Natural killer cell (primary cell): ENCODE data around the gene MMP24OS. TPM values are rescaled to one million over a fixed set of nuclear protein-coding genes. Genes with fewer than 3 reads are reported as not detected.
A peak's percentile ranks its signal among the peaks of the same experiment; 100 is the strongest.

Experiments
- ATAC-seq, 3 donors: fragments of 150-1000 bp in 2 of 3; fragments of 200-7000 bp in 1 of 3; cut with Tn5 transposase; 1 replicate in 1 of 3; 2 replicates in 2 of 3; pipeline ENCODE4 v1.10.0; 2021; ENCODE audit warnings: mild to moderate bottlenecking in 2 of 3, moderate library complexity in 2 of 3
- DNase-seq, 2 donors: peaks; one replicate each; pipeline versions ENCODE4 v3.0.0 to v3.0.0-alpha.2; 2013 to 2021; ENCODE audit warnings: mixed read lengths in 1 of 2
- H3K27ac ChIP-seq: one replicate; pipeline ENCODE4 v1.5.1; 2013; ENCODE audit warnings: mild to moderate bottlenecking, low read length
- H3K27me3 ChIP-seq: one replicate; pipeline ENCODE4 v1.6.1; 2013; ENCODE audit warnings: low read length; ENCODE audit not compliant: control insufficient read depth, insufficient read depth
- H3K36me3 ChIP-seq: one replicate; pipeline ENCODE4 v1.6.1; 2013; ENCODE audit warnings: low read length; ENCODE audit not compliant: control insufficient read depth, insufficient read depth
- H3K4me1 ChIP-seq: one replicate; pipeline ENCODE4 v1.6.1; 2013; ENCODE audit warnings: low read length; ENCODE audit not compliant: control insufficient read depth, insufficient read depth
- H3K4me3 ChIP-seq: one replicate; pipeline ENCODE4 v1.5.1; 2013; ENCODE audit warnings: low read length
- H3K9me3 ChIP-seq: one replicate; pipeline ENCODE4 v1.6.1; 2013; ENCODE audit warnings: low read length; ENCODE audit not compliant: control insufficient read depth, insufficient read depth
- H3K27ac Mint-ChIP-seq, 2 donors: one replicate each; pipeline ENCODE4 v1.8.0; 2022; ENCODE audit warnings: mild to moderate bottlenecking in 2 of 2, mixed read lengths in 2 of 2, moderate library complexity in 1 of 2
- H3K27me3 Mint-ChIP-seq, 2 donors: one replicate each; pipeline ENCODE4 v1.8.0; 2022; ENCODE audit warnings: low read depth in 2 of 2, mixed read lengths in 2 of 2
- H3K36me3 Mint-ChIP-seq: one replicate; pipeline ENCODE4 v1.8.0; 2022; ENCODE audit warnings: mixed read lengths
- H3K4me1 Mint-ChIP-seq, 2 donors: one replicate each; pipeline ENCODE4 v1.8.0; 2022; ENCODE audit warnings: mixed read lengths in 2 of 2
- H3K4me3 Mint-ChIP-seq: one replicate; pipeline ENCODE4 v1.8.0; 2022; ENCODE audit warnings: mild to moderate bottlenecking, moderate library complexity, mixed read lengths
- H3K9me3 Mint-ChIP-seq, 2 donors: one replicate each; pipeline ENCODE4 v1.8.0; 2022; ENCODE audit warnings: mixed read lengths in 2 of 2
- WGBS: methylation state at CpG from one replicate; pipeline ENCODE4 v1.1.7; 2013; ENCODE audit warnings: missing lambda C conversion rate; ENCODE audit not compliant: insufficient coverage; 5-methylcytosine and 5-hydroxymethylcytosine counted together
- intact Hi-C: fragments of 100-400 bp; cut with micrococcal nuclease; formaldehyde crosslinking; loops from one replicate; pipeline ENCODE4 v1.14.2; 2022
- total RNA-seq, 4 donors: library from RNA; stranded (reverse); fragments of 120-200 nt in 1 of 4; gene quantifications; one replicate each; pipeline versions ENCODE4 v1.2.3 to v1.2.4, GENCODE V29; 2013 to 2022
- TF ChIP-seq, protein P1 (sequence below): fragments of 200-600 bp; IDR thresholded peaks from one replicate; pipeline ENCODE4 v1.8.0; 2022; ENCODE audit warnings: antibody characterized with exemption

MMP24OS gene
- total RNA-seq, 3 donors from 2014 or later (not counting 1 experiment from before 2014, with no cell fraction given): 76.5 to 92.7 (median 86.6) TPM

DNA sequence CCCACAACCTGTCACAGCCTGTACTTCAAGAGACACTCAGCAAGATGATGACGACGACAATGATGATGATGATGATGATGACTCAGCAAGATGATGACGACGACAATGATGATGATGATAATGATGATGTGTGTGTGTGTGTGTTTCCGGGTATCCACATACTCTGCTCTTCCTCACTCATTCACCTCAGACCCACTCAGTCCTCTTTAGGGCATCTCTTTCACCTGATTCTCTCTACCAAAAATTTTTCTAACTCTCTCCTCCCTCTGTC, 7.8 kb upstream of the MMP24OS start:
- Histone ChIP-seq H3K4me1 (peaks cover 21% of the 10 kb centered on the region), H3K36me3 (peaks cover 4% of the 10 kb centered on the region), H3K27ac (no peak overlapping the region), H3K4me3 (no peak overlapping the region), H3K27me3 (no peaks in the 10 kb centered on the region), H3K9me3 (no peaks in the 10 kb centered on the region)
- ATAC-seq (no peak), DNase-seq (peak in 1 of 2 donors; percentile 39)
- H3K9me3 Mint-ChIP-seq: no peaks in the 10 kb centered on the region
- TF ChIP-seq, protein P1, sequence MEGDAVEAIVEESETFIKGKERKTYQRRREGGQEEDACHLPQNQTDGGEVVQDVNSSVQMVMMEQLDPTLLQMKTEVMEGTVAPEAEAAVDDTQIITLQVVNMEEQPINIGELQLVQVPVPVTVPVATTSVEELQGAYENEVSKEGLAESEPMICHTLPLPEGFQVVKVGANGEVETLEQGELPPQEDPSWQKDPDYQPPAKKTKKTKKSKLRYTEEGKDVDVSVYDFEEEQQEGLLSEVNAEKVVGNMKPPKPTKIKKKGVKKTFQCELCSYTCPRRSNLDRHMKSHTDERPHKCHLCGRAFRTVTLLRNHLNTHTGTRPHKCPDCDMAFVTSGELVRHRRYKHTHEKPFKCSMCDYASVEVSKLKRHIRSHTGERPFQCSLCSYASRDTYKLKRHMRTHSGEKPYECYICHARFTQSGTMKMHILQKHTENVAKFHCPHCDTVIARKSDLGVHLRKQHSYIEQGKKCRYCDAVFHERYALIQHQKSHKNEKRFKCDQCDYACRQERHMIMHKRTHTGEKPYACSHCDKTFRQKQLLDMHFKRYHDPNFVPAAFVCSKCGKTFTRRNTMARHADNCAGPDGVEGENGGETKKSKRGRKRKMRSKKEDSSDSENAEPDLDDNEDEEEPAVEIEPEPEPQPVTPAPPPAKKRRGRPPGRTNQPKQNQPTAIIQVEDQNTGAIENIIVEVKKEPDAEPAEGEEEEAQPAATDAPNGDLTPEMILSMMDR: no peak
- H3K36me3 Mint-ChIP-seq: no peaks in the 10 kb centered on the region
- H3K27ac Mint-ChIP-seq: peak overlapping the region; percentile 6 to 90
- peaks cover 9 to 21% of the 10 kb centered on the region in 2 donors for H3K4me1 Mint-ChIP-seq
- H3K4me3 Mint-ChIP-seq: peak overlapping the region; percentile 59
- 93% methylated on average over 3 of the region's 5 CpGs for WGBS
- intact Hi-C loops: no loop called here
- peaks cover 0 to 2% of the 10 kb centered on the region in 2 donors for H3K27me3 Mint-ChIP-seq

DNA sequence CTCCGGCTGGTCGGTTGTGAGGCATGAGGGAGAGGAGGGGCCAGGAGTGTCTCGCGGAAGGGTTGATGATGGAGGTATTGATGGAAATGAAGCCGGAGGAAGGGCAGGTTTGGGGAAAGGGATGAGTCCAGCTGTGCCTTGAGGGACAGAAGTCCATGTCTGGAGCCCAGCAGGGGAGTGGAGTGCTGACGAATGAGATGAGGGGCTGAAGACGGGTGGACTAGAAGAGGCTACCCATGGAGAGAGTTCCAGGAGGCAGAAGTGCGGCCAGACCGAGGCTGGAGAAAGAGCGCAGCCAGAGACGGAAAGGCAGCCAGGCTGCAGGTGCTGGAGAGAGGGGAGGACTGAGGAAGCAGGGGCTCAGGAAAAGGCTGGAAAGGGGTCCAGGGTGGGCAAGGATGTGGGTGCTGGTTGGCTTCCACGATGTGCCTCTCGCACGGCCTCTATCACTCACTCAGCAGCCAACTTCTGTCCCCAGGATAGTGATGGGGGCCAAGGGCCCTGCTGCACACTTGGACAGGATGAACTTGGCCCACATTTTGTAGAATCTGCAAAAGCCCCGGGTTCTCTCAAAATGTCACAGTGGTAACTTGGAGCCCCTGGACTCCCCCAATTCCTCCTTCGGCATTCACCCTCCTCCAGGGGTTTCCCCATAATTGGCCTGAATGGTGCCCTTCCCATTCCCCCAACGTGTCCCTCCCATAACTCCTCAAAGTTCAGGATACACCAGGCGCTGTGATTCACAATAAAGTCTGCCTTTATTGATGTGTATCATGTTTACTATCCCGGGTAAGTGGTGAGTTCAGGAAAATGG, 7.3 kb upstream of the MMP24OS start:
- 69% methylated on average over 19 of the region's 19 CpGs for WGBS
- H3K36me3 ChIP-seq: peaks cover 8% of the 10 kb centered on the region
- Mint-ChIP-seq H3K27me3 (peaks cover 0 to 2% of the 10 kb centered on the region in 2 donors), H3K4me3 (peak overlapping the region; percentile 96), H3K9me3 (no peaks in the 10 kb centered on the region), H3K4me1 (peaks cover 9 to 24% of the 10 kb centered on the region in 2 donors), H3K27ac (peak overlapping the region; percentile 90), H3K36me3 (no peaks in the 10 kb centered on the region)
- H3K9me3 ChIP-seq: no peaks in the 10 kb centered on the region
- peaks cover 21% of the 10 kb centered on the region for H3K4me1 ChIP-seq
- intact Hi-C loops: no loop called here
- H3K4me3 ChIP-seq: peak overlapping the region; percentile 81
- no peak for DNase-seq
- H3K27me3 ChIP-seq: no peaks in the 10 kb centered on the region
- no peak for ATAC-seq
- peak overlapping the region; percentile 67 for H3K27ac ChIP-seq
- TF ChIP-seq, protein P1: no peak

DNA sequence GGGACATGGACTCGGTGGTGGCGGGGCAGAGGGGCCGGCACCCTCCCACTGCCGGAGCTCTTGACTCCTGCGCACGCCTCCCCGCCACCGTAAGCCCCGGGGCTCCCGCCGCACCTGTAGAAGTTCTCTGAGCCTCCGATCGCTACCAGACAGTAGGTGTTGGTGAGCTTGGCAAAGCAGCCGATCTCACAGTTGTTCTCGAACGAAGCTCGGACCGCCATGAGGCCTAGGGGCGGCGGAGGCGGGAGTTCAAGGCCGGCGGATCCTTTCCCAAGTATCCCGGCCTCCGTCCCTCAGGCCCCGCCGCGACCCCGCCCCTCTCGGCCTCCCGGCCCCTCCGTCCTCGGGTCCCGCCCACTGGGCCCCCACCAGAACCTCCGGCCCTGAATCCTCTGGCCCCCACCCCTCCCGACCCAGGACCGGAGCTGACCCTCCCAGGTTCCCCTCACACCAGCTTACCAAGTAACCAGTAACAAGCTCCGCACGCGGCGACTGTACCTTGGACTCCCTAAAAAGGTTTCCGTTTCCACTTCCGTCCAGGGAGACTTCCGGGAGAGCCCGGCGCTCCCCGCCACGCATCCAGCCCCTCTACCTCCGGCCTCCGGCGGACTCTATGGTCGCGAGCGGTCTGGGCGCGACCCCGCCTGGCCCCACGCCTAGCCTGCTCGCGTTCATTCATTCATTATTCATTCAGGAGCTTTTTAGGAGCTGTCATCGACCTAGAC, 6.5 kb upstream of the MMP24OS start, which contains the start of gene EIF6:
TSS of gene EIF6 (minus strand) at position 506 of the 725 bp plus-strand sequence. CDS start at position 221, 285 bp downstream.
- H3K27me3 ChIP-seq: no peaks in the 10 kb centered on the region
- peak within 1 kb of the TSS; percentile 81 for H3K4me3 ChIP-seq
- no peaks in the 10 kb centered on the region for H3K36me3 Mint-ChIP-seq
- peak within 1 kb of the TSS; percentile 96 for H3K4me3 Mint-ChIP-seq
- WGBS: under 1% methylated on average over 61 of the region's 61 CpGs
- peaks cover 15% of the 10 kb centered on the region for H3K36me3 ChIP-seq
- H3K9me3 Mint-ChIP-seq: no peaks in the 10 kb centered on the region
- ATAC-seq: peak; percentile 82 to 90 (median 85)
- H3K27me3 Mint-ChIP-seq: peaks cover 0 to 2% of the 10 kb centered on the region in 2 donors
- peak within 1 kb of the TSS; percentile 90 for H3K27ac Mint-ChIP-seq
- peaks cover 21% of the 10 kb centered on the region for H3K4me1 ChIP-seq
- intact Hi-C loops: no loop called here
- TF ChIP-seq, protein P1: no peak
- H3K9me3 ChIP-seq: no peaks in the 10 kb centered on the region
- DNase-seq: peak; percentile 60 to 79
- peaks cover 9 to 29% of the 10 kb centered on the region in 2 donors for H3K4me1 Mint-ChIP-seq
- peak within 1 kb of the TSS; percentile 67 for H3K27ac ChIP-seq
